ENCODE measurements around the gene IL27RA. TPM values are rescaled to one million over a fixed set of nuclear protein-coding genes. Genes with fewer than 3 reads are reported as not detected.
A peak's percentile ranks its signal among the peaks of the same experiment; 100 is the strongest.

The IL27RA gene
- total RNA-seq, 2 donors from 2014 or later: 4.7 to 8.3 TPM

- no peak overlapping the region for H3K27ac ChIP-seq
- TF ChIP-seq POLR2AphosphoS5 (IDR thresholded peaks at IDR 0.05): no peak
- no peak for TF ChIP-seq POLR2A (IDR thresholded peaks at IDR 0.05)
- TF ChIP-seq, protein P1, sequence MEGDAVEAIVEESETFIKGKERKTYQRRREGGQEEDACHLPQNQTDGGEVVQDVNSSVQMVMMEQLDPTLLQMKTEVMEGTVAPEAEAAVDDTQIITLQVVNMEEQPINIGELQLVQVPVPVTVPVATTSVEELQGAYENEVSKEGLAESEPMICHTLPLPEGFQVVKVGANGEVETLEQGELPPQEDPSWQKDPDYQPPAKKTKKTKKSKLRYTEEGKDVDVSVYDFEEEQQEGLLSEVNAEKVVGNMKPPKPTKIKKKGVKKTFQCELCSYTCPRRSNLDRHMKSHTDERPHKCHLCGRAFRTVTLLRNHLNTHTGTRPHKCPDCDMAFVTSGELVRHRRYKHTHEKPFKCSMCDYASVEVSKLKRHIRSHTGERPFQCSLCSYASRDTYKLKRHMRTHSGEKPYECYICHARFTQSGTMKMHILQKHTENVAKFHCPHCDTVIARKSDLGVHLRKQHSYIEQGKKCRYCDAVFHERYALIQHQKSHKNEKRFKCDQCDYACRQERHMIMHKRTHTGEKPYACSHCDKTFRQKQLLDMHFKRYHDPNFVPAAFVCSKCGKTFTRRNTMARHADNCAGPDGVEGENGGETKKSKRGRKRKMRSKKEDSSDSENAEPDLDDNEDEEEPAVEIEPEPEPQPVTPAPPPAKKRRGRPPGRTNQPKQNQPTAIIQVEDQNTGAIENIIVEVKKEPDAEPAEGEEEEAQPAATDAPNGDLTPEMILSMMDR (IDR thresholded peaks at IDR 0.05): no peak
- H3K36me3 ChIP-seq: no peaks in the 10 kb centered on the region
- WGBS: 0% methylated on average over 1 of the region's 1 CpG
- H3K4me1 ChIP-seq (replicated peaks): no peaks in the 10 kb centered on the region
- no peak for DNase-seq (ENCODE audit: low spot score)
- no peaks in the 10 kb centered on the region for H3K27me3 ChIP-seq (replicated peaks; ENCODE audit: insufficient read depth)
- no peak overlapping the region for H3K4me3 ChIP-seq
- intact Hi-C loops (cut with DNase I): loop anchor here (10.0 kb wide), 1 partner anchor 308 kb away; the partner anchor contains the start of gene C19orf53
- H3K9me3 ChIP-seq: no peaks in the 10 kb centered on the region
Measured at GRCh38 chr19:14082675-14082960, 51.1 kb downstream of the IL27RA start.

DNA sequence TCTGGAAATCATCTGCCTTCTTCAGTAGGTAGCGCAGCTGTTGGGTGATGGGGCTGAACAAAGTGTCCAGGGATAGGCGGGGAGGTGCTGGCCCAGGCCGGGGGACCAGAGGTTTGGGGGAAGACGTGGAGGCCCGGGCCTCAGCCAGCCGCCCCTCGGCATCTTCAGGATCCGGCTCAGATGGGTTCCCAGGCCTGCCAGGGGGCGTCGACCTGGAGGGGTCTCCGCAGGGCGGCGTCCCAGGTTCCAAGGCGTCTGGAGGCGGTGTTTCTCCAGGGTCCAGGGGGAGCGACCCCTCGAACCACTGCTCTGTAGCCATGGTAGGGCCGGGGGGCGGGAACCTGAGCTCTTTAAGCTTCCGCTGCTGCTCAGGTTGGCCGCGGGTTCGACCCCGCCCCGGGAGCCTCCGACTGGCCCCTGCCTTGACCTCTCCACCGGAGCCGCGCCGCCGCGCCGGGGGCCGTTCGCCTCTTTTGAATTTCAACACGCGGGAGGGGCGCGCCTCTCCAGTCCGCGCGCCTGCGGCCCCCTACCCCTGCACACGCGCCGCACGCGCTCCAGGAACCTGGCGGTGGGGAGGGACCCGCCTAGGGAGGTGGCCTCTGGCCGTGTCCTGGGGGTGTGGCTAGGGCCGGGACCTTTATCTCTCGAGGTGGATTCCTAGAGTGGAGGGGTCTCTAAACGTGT lies 53.9 kb downstream of the IL27RA start, which contains the start of gene C19orf67:
Gene C19orf67 (minus strand): TSS at position 475 of the 687 bp plus-strand sequence. CDS start 156 bp downstream, at position 319.
- H3K36me3 ChIP-seq: no peaks in the 10 kb centered on the region
- no peaks in the 10 kb centered on the region for H3K4me1 ChIP-seq (replicated peaks)
- no peaks in the 10 kb centered on the region for H3K27me3 ChIP-seq (replicated peaks; ENCODE audit: insufficient read depth)
- intact Hi-C loops (cut with DNase I): loop anchor here (10.0 kb wide), 1 partner anchor 311 kb away; the partner anchor contains the start of gene C19orf53
- no peak within 1 kb of the TSS for H3K27ac ChIP-seq
- no peak for DNase-seq (ENCODE audit: low spot score)
- TF ChIP-seq POLR2AphosphoS5 (IDR thresholded peaks at IDR 0.05) (no peak), POLR2A (IDR thresholded peaks at IDR 0.05) (no peak)
- TF ChIP-seq, protein P1 (IDR thresholded peaks at IDR 0.05): no peak
- no peak within 1 kb of the TSS for H3K4me3 ChIP-seq
- WGBS: 70% methylated on average over 47 of the region's 54 CpGs
- no peaks in the 10 kb centered on the region for H3K9me3 ChIP-seq

GRCh38 chr19:14086098-14086497 lies 54.5 kb downstream of the IL27RA start:
- H3K27ac ChIP-seq: no peak overlapping the region
- no peaks in the 10 kb centered on the region for H3K4me1 ChIP-seq (replicated peaks)
- TF ChIP-seq POLR2A (IDR thresholded peaks at IDR 0.05) (no peak), POLR2AphosphoS5 (IDR thresholded peaks at IDR 0.05) (no peak)
- TF ChIP-seq, protein P1 (IDR thresholded peaks at IDR 0.05): no peak
- WGBS: 92% methylated on average over 5 of the region's 5 CpGs
- no peak for DNase-seq (ENCODE audit: low spot score)
- no peak overlapping the region for H3K4me3 ChIP-seq
- no peaks in the 10 kb centered on the region for H3K27me3 ChIP-seq (replicated peaks; ENCODE audit: insufficient read depth)
- no peaks in the 10 kb centered on the region for H3K9me3 ChIP-seq
- intact Hi-C loops (cut with DNase I): loop anchor here (10.0 kb wide), 1 partner anchor 311 kb away; the partner anchor contains the start of gene C19orf53
- no peaks in the 10 kb centered on the region for H3K36me3 ChIP-seq

DNA sequence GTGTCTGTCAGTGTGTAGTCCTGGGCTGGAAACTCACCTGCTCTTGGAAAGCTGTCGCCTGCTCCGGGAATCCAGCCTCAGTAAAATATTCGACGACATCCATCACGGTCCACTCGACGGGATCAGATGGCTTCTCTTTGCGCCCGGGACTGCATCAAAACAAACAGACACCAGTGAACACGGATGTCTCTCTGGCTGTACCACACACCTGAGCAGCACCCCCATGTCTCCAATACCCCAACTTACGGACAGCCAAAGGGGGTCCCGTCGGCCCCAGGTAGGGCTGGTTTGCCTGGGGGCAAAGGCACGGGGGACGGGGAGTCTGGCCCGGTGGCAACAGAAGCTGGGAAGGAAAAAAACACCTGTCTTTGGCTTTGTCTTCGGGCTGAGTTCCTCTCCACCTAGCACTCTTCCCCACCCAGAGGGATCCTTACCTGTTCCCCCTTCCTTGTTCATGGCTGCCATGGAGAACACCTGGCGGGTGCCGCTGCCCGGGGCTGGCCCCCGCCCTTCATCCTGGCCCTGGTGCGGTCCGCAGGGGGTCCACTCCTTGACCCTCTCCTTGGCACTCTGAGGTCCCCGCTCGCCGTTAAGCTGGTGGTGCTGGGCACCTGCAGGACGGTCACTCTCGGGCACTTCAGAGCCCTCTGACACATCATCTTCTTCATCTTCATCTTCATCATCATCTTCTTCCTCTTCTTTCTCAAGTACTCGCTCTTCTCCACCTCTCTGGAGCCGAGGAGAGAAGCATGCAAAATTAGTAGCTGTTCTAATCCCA lies 57.3 kb downstream of the IL27RA start:
- Histone ChIP-seq H3K4me1 (replicated peaks) (no peaks in the 10 kb centered on the region), H3K36me3 (no peaks in the 10 kb centered on the region), H3K27ac (peak overlapping the region in 1 of 2 donors; percentile 92), H3K27me3 (replicated peaks; ENCODE audit: insufficient read depth) (no peaks in the 10 kb centered on the region), H3K4me3 (no peak overlapping the region), H3K9me3 (no peaks in the 10 kb centered on the region)
- intact Hi-C loops (cut with DNase I): loop anchor here (10.0 kb wide), 1 partner anchor 314 kb away; the partner anchor contains the start of gene C19orf53
- TF ChIP-seq POLR2AphosphoS5 (IDR thresholded peaks at IDR 0.05) (no peak), POLR2A (IDR thresholded peaks at IDR 0.05) (no peak)
- TF ChIP-seq, protein P1 (IDR thresholded peaks at IDR 0.05): no peak
- 89% methylated on average over 30 of the region's 30 CpGs for WGBS
- DNase-seq (ENCODE audit: low spot score): no peak

Measured in prostate gland (tissue), 2 donors.